Cortex of kidney (tissue), 1 donor: Measurements from ENCODE around the gene HIVEP3.

Experiments
- DNase-seq: peaks from one replicate; lab custom pipeline; 2025; lab: John Stamatoyannopoulos, UW

Gene HIVEP3

DNA sequence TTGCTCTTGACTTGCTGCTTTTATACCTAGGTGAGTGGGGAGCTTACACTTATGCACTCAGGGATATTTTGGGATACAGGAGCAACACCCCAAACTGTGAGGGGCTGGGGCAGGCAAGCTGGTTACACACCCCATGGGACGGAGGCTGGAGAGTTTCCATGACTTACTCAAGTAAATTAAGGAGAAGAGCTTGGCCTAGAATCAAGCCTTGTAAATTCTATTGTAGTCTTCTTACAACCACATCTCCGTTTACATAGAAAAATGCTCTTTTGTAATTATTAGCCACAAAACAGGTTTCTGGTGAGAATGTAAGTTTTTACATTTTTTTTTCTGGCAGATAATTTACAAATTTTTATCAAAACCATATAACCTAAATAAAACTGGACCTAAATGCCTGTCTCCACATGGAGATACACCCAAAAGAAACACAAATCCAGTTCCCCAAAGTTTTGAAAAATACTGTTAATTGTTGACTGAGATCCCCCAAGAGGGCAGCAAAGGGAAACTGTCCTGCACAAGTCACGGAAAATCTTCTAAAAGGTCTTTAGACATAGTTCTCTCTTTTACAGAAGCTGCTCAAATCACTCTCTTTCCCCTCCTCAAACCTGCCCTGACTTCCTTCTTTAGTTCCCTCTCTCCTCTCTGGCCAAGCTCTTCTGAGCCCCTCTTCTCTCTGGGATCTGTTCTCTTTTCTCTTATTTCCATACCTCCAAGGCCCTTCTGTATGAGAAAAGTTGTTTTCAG is 134.0 kb downstream of the HIVEP3 start:
- no peak for DNase-seq

DNA sequence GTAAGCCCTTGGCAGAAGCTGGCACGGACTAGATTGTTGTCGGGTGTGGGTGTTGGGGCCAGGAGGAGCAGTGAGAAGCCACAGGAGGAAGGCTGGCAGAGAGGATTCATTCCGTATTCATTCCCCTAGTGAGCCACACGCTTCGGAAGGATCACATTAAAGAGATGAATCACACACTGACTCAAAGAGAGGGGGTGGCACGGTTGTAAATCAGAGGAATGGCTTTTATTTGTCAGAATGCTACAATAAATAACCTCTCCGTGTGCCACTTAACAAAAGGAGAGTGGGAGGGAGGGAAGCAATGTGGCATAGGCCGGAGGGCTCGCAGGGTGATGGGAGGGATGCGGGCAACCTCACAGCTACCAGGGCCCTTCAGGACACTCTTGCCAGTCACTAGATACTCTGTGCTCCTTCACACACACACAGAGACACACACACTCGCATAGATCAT is 135.5 kb downstream of the HIVEP3 start:
- no peak for DNase-seq

DNA sequence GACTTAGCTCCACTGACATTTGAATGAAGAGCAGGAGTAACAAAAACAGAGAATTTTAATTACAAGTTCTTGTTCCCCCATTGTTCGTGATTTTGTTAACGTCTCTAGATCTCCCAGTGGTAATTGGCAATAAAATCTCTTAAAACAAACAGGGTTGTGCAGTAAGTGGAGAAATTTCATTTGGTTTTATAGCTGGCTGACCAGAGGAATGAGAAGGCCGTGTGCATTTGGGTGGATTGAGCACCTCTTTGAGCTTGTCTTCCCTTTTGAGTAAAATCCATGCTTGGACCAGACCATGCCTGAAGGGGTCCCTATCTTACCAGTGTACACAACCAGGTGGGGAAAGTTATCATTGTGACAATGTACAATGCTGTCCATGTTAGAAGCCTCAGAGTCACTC is 137.8 kb downstream of the HIVEP3 start:
- no peak for DNase-seq

DNA sequence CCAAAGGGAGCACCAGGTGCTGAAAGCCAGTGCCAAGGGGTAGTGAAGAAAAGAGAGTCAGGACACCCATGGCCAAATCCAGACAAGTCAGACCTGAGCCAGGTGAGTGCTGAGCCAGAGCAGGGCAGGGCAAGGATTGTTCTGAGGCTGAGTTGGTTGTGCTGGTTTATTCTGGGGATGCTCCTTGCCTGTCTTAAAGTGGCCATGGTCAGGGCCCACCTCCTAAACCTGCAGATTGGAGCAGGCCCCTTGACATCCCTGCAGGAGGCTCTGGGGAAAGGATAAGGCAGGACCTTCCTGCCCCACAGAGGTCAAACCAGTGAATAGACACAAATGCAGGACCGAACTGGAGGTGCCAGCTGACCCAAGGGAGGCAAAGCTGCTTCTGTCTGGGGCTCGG is 138.4 kb downstream of the HIVEP3 start:
- no peak for DNase-seq

DNA sequence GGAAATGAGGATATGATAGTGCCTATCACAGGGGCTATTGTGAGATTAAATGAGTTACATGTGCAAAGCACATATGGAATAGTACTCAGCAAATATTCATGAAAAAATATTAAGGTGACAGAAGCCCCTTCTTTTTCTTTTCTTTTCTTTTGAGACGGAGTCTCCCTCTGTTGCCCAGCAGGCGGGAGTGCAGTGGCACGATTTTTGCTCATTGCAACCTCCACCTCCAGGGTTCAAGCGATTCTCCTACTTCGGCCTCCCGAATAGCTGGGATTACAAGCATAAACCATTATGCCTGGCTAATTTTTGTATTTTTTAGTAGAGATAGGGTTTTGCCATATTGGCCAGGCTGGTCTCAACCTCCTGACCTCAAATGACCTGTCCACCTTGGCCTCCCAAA is 139.4 kb downstream of the HIVEP3 start:
- no peak for DNase-seq

DNA sequence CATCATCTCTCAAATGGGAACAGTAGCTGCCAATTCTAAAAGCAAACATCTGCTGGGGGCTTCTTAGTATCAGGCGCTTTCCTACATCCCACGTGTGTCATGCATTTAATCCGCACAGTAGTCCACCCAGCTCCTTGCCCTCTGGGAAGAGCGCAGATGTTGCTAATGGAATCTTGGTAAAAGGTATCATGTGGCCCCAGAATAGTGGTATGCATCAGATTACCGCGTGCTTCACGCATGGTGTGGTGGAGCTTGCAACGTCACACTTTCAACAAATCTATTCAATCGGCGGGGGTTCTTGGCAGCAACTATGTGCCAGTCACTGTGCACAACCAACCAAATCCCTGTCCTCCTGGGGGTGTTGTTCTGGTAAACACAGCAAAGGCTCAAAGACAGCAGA is 141.0 kb downstream of the HIVEP3 start:
- DNase-seq: no peak

DNA sequence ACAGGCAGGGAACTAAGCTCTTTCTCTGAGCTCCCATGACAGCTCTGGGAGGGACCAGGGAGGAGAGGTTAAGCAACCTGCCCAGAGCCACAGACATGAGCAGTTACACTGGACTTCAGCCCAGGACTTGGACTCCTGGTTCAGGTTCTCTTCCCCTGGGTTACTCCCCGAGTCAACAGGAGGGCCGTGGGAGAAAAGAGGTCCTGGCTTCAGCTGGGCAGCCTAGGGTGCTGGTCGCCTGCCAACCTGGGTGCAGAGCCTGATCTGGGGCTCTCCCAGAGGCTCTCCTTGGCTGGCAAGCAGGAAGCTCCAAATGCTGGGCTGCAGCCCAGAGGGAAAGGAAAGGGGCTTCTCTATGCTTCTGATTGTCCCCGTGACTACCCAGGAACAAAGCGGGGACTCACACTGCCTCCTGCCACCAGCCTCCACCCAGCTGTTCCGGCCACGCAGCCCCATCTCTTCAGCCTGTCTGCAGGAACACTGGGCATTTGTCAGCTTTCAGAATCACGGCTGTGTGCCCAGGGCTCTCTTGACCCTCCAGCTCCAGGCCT is 141.8 kb downstream of the HIVEP3 start:
- DNase-seq: no peak

DNA sequence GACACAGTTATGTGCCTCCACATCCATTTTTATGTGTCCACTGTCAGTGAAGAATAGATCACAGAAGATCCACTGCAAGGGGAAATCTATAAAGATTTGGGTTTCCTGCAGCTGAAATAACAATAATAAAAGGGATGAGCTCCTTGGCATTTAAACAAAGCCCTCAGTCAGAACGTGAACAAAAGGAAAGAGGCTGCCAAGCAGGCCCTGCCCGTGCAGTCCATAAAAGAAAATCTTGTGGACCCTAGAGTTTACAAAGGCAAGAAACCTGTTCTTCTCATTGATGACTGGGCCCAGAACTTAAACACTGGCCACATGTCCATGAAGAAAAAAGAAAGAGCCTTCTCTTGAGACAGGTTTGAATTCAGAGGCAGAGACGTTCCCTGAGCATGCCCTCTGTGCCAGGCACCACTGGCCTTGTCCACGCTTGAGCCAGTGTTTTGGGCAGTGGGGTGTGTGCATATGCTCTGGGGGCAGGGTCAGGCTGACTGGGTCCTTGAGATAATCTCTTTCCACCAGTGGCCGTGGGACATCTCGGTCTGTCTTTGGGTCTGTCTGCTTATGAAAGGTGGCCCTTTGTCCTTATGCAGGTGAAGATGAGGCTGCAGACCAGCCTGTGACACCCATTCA is 142.7 kb downstream of the HIVEP3 start:
- no peak for DNase-seq

DNA sequence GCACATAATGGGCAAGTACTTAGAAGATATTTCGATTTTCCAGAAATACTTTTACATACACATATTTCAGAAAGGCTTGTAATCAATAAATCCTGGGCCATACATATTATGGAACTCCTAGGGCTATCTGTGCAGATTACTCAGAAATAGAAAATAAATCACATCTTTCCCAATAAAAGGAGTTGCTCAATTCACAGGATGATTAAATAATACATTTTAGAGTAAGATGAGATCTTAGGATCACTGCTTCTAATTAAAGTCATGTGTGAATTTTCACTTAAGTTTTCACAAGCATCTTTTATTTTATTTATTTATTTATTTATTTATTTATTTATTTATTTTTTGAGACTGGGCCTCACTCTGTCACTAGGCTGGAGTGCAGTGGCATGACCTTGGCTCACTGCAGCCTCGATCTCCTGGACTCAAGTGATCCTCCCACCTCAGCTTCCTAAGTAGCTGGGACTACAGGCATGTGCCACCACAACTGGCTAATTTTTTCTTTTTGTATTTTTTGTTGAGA is 144.2 kb downstream of the HIVEP3 start:
- DNase-seq: no peak

DNA sequence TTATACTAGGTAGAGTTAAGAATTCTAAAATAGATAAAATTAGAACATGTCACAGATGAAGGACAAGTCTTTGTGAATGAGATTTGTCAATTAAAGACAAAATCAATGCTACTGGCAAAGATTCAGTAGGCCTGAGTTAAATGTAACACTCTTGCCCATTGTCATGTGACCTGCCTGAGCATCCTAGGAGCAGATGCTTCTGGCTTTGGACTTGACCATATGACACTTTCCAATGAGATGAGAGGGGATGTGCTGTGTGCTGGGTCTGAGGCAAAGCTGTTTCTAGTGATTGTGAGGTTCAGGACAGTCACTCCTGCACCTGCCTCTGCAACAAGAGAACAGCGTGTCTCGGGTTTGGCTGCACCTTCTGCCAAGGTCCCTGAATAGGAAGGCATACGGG is 144.9 kb downstream of the HIVEP3 start:
- DNase-seq: no peak

DNA sequence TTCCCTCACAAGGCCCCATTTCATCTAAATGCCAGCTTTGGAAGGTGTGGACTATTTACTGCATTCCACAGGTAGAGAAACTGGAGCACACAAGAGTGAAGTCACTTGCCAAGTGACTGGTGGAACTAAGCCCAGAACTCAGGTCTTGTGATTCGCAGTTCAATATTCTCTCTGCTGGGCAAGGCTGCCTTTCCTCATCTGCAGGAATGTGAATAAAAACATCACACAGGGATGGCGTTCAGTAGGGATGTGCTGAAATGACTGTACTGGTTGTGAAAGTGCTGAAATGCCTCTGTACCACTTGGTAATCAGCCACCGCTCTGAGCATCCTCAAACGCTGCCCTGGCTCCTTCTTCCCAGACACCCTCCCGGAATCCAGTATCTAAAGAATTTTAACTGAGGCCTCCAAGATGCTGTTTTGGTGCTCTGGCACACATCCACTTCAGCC is 145.6 kb downstream of the HIVEP3 start:
- no peak for DNase-seq

DNA sequence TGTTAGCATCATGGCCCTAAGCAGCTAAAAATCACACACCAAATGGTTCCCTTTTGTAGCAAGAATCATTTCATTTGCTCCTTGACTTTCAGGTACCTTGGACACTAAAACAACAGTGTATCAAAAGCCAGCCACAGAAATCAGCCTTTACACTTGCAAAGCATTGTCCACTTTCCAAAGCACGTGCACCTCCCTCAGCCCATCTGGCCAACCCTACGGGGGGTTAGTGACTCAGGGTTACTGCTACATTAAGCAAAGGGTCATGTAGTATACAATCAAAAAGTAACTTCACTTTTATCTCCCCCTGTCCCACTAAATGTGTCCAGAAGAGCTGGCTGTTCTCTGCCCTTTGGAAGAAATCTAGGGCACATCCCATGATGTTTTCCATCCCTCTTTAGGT is 149.7 kb downstream of the HIVEP3 start:
- DNase-seq: no peak

DNA sequence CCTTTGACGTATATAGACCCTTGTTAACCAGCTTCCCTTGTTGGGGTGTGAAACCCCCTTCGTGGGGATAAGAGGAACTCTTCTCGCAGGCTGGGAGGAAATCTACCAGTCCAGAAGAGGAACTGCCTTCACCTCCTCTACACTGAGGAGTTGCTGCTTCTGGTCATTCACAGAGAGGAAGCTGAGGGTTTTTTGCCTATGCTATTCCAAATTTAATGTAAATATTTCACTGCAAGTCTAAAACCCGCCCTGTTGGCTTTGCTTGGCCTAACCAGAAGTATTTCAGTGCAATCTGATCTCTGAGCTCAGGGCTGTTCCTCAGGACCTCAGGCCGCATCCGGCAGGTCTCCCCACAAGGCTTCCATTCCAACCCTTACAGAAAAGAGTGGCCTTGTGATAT is 150.1 kb downstream of the HIVEP3 start:
- DNase-seq: no peak

DNA sequence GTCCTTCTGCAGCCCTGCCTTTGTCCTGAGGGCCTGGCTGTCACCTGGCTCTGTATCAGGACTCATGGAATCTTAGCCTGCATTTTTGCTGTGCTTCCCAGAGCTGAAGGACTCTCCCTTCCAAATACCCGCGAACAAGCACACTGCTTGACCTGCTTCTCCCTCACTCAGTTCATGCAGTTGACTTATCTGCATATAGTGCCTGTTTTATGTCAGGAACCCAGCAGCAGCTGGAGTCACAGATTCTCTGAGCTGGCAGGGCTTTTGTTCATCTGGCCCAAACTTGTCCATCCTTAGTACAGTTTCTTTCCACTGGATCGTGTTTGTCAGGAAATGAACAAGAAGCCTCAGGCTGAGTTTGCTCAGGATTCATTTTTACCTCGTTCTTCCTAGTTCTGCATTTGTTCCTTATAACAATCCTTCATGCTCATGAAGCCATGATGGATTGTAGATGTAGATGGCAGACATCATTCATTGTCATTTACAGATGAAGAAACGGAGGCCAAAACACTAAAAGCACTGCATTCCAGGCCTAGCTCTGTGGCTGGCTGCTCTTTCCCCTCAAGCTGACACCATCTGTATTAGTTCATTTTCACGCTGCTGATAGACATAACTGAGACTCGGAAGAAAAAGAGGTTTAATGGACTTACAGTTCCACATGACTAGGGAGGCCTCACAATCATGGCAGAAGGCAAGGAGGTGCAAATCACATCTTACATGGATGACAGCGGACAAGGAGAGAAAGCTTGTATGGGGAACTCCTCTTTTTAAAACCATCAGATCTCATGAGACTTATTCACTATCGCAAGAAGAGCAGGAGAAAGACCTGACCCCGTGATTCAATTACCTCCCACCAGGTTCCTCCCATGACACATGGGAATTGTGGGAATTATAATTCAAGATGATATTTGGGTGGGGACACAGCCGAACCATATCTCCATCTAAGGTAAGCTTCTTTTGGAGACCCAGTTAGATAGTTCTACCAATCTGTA is 150.9 kb downstream of the HIVEP3 start:
- DNase-seq: no peak

DNA sequence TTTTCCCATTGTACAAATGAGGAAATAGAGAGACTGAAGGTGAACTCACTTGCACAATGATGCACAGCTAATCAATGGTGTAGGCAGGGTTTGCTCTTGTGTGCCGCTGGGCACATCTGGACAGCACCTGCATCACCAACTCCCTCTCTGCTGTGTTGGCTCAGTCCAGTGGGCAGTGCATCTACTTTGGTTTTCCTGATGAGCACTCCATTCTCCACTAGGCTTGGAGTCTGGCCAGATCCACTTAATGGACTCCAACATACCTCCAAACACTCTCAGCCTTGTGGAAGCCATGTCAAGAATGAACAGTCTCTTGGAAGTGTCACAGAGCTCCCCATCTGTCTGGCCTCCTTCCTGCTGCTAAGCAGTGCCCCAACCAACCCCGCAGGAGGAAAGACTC is 152.2 kb downstream of the HIVEP3 start:
- DNase-seq: no peak

DNA sequence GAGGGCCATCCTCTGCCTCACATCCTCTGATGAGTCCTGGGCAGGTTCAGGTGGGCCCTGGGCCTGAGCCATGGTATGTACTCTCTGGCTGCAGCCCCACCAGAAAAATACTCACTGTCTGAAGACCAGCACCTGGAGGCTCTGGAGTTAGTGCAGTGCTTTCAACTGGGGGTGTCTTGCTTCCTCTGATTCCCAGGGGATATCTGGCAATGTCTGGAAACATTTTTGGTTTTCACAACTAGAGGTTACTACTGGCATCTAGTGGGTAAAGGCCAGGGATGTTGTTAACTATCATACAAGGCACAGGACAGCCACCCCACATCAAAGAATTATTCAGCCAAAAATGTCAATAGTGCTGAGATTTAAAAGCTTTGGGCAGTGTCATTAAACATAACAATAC is 152.7 kb downstream of the HIVEP3 start:
- no peak for DNase-seq

DNA sequence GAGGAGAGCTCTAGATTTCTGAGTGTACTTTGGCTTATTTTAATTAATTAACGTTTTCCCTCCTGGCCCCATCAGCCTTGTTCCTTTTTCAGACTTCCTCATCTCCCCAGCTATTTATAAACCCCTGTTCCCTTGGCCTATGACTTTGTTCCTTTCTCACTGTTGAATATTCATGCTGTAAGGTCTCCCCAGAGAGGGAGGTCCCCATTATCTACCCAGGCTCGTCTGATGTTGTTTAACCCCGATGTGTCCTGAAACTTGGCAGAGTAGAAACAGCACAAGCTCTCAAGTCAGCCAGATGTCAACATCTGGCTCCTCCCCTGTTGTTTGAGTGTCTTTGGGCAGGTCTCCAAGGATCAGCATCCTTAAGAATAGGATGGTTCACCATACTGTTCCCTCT is 153.6 kb downstream of the HIVEP3 start:
- DNase-seq: no peak

DNA sequence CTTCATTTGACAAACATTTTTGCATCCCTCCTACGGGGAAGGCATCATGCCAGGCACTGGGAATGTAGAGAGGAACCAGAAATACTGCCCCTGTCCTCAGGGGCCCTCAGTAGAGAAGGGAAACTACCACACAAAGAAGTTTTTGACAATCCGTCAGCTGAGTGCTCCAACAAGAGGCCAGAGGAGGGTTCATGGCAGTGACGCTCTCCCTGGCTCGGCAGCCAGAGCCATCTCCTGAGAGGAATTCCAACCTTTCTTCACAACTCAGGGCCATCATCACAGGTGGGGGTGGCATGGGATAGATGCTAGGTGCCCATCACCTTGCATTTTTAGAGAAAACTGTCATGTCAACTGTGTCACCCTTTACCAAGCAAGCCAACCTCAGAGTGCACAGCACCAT is 154.1 kb downstream of the HIVEP3 start:
- no peak for DNase-seq

DNA sequence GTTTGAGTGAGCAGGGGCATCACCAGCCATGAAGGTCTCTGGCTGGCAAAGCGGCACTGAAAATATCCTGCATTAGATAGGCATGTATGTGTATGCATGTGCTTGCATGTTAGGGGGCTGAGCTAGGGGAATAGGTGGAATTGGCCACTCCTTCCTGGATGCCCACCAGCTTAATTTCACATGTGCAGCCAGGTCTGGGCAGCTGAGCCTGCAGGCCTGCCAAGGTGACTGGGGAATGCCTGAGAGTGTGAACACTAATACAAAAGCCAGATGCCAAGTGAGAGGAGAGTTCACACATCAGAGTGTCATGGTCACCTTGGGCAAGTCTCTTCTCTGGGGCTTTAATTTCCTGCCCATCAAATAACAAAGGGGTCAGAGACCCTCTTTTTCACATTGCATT is 155.9 kb downstream of the HIVEP3 start:
- DNase-seq: no peak

DNA sequence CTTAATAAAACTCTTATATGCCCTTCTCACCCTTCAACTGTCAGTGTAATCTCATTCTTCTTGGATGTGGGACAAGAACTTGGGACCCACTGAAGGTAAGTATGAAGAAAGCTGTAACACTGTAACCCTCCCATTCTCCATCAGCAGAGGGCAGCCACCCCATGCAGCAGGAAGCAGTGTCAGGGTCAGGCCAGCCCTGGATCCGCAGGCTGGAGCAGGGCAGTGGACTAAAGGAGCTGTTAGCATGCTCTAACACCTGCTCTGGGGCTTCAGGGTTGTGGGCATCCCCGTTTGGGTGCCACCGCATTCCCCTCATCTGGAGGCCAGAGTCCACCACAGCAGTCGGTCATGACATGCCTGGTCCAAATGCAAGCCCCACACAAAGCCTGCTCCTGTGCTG is 156.5 kb downstream of the HIVEP3 start:
- no peak for DNase-seq

DNA sequence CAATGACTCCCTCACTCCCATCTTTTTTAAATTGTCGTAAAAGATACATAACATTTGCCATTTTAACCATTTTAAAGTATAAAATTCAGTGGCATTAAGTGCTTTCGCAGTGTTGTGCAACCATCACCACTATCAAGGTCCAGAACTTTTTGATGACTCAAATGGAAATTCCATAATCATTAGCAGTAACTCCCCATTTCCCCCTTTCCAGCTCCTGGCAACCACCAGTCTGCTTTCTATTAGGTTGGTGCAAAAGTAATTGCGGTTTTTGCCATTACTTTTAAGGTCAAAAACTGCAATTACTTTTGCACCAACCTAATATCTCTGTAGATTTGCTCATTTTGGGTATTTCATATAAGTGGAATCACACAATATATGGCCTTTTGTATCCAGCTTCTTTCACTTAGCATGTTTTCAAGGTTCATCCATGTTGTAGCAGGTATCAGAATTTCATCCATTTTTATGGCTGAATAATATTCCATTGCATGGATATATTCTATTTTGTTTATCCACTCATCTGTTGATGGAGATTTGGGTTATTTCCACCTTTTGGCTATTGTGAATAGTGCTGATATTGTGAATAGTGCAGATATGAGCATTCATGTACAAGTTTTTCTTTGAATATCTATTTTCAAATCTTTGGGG is 159.7 kb downstream of the HIVEP3 start:
- DNase-seq: no peak

DNA sequence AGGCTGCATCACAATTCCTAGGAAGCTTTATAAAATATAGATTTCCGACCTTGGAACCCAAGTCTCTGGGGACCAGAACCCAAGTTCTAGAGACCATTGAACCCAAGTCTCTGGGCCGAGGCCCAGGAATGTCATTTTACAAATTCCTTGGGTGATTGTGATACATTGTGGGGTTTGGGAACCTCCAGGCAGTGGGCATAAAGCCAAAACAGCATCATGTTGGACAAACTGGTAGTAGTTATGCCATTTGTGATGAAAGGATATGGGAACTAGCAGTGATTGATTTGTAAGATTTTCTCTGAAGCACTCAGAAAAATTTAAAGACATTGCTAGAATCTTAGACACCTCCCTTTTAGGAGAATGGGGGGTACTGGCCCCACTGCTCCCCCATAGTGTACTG is 160.2 kb downstream of the HIVEP3 start:
- no peak for DNase-seq
